CD4-positive, alpha-beta T cell treated with Interleukin-12 subunit alpha and Interleukin-12 subunit beta, for 1 hour (primary cell): ENCODE results near the gene CMIP.

Experiments used
- DNase-seq: peaks from one replicate; pipeline ENCODE4 v3.0.0-alpha.2; 2020

CMIP gene

GRCh38 chr16:81539759-81540472, 95.3 kb downstream of the CMIP start:
- no peak for DNase-seq

GRCh38 chr16:81541314-81541713, 96.7 kb downstream of the CMIP start:
- no peak for DNase-seq

- no peak for DNase-seq
Observed at GRCh38 chr16:81542609-81543570, 98.3 kb downstream of the CMIP start.

GRCh38 chr16:81543571-81543970, 99.0 kb downstream of the CMIP start:
- no peak for DNase-seq

GRCh38 chr16:81544261-81544660, 99.7 kb downstream of the CMIP start:
- DNase-seq: no peak

GRCh38 chr16:81544700-81545271, 100.2 kb downstream of the CMIP start:
- no peak for DNase-seq

- no peak for DNase-seq
Observed at GRCh38 chr16:81545470-81546250, 101.1 kb downstream of the CMIP start.

GRCh38 chr16:81546781-81547180, 102.2 kb downstream of the CMIP start:
- no peak for DNase-seq

GRCh38 chr16:81547194-81547938, 102.8 kb downstream of the CMIP start:
- no peak for DNase-seq

GRCh38 chr16:81547939-81548216, 103.3 kb downstream of the CMIP start:
- no peak for DNase-seq

- no peak for DNase-seq
Observed at GRCh38 chr16:81548551-81548875, 103.9 kb downstream of the CMIP start.

- no peak for DNase-seq
Observed at GRCh38 chr16:81548876-81549546, 104.4 kb downstream of the CMIP start.

- DNase-seq: no peak
Observed at GRCh38 chr16:81549547-81550431, 105.2 kb downstream of the CMIP start.

- DNase-seq: no peak
Observed at GRCh38 chr16:81550432-81550808, 105.8 kb downstream of the CMIP start.

GRCh38 chr16:81551151-81551808, 106.7 kb downstream of the CMIP start:
- DNase-seq: no peak

GRCh38 chr16:81551821-81552304, 107.3 kb downstream of the CMIP start:
- no peak for DNase-seq

- DNase-seq: no peak
Observed at GRCh38 chr16:81552743-81553079, 108.1 kb downstream of the CMIP start.

- DNase-seq: no peak
Observed at GRCh38 chr16:81553080-81553813, 108.6 kb downstream of the CMIP start.

GRCh38 chr16:81553814-81554675, 109.4 kb downstream of the CMIP start:
- DNase-seq: no peak
